Upper lobe of left lung (tissue), 4 donors: Measurements from ENCODE around the gene ENO3.

Experiments
- CTCF ChIP-seq, 6 experiments: fragments of 450-650 bp in 4 of 6; fragments of 200-600 bp in 2 of 6; sonication (generic) in 2 of 6; IDR thresholded peaks; one replicate each; pipeline ENCODE4 v1.5.1; 2016 to 2019; ENCODE audit warnings: antibody characterized with exemption in 6 of 6
- EP300 ChIP-seq, 4 donors: sonication (generic); formaldehyde crosslinking; IDR thresholded peaks; one replicate each; pipeline ENCODE4 v1.5.1; 2017; ENCODE audit warnings: antibody characterized with exemption in 4 of 4, control low read depth in 2 of 4
- POLR2A ChIP-seq, 4 donors: fragments of 450-650 bp; IDR thresholded peaks; one replicate each; pipeline ENCODE4 v1.5.1; 2016 to 2017; ENCODE audit warnings: antibody characterized with exemption in 4 of 4, mild to moderate bottlenecking in 2 of 4
- POLR2AphosphoS5 ChIP-seq, 2 donors: sonication (generic); formaldehyde crosslinking; IDR thresholded peaks; one replicate each; pipeline ENCODE4 v1.5.1; 2017; ENCODE audit warnings: antibody characterized with exemption in 2 of 2

- TF ChIP-seq CTCF (IDR thresholded peaks at IDR 0.05), result no peak
- TF ChIP-seq POLR2A (IDR thresholded peaks at IDR 0.05), result no peak
- TF ChIP-seq POLR2AphosphoS5 (IDR thresholded peaks at IDR 0.05), result no peak
- TF ChIP-seq EP300 (IDR thresholded peaks at IDR 0.05), result no peak
These were observed 18.2 kb downstream of the ENO3 start for GRCh38 chr17:4969047-4969550.
